Right lobe of liver (tissue), 6 donors: ENCODE results near the gene NCMAP. TPM values are rescaled to one million over a fixed set of nuclear protein-coding genes. Genes with fewer than 3 reads are reported as not detected.
"Not testable (repeated sequence)": the region's sequence is repeated elsewhere in the genome, so short reads cannot be mapped to it uniquely, and the experiment has no call there.

Experiments used
- ATAC-seq, 4 donors: fragments of 200-7000 bp; cut with Tn5 transposase; one replicate each; pipeline ENCODE4 v1.9.1; 2020; ENCODE audit warnings: mild to moderate bottlenecking in 4 of 4, moderate library complexity in 4 of 4
- DNase-seq, 3 donors: peaks; one replicate each; pipeline ENCODE4 v3.0.0-alpha.2; 2020
- H3K27ac ChIP-seq, 3 donors: fragments of 200-600 bp; one replicate each; pipeline ENCODE4 v1.8.0; 2022
- H3K27me3 ChIP-seq, 2 donors: fragments of 200-600 bp; one replicate each; pipeline ENCODE4 v1.8.0; 2022
- H3K36me3 ChIP-seq, 4 donors: fragments of 200-600 bp; sonication (generic) in 1 of 4; one replicate each; pipeline versions ENCODE4 v1.5.1 to v1.8.0; 2017 to 2022; ENCODE audit warnings: control low read depth in 1 of 4
- H3K4me1 ChIP-seq, 4 donors: fragments of 200-600 bp; sonication (generic) in 1 of 4; one replicate each; pipeline versions ENCODE4 v1.5.1 to v1.8.0; 2017 to 2022; ENCODE audit warnings: control low read depth in 1 of 4
- H3K4me3 ChIP-seq, 3 donors: fragments of 200-600 bp; one replicate each; pipeline ENCODE4 v1.8.0; 2022
- H3K9me3 ChIP-seq, 4 donors: fragments of 200-600 bp; sonication (generic) in 1 of 4; one replicate each; pipeline versions ENCODE4 v1.5.1 to v1.8.0; 2017 to 2022; ENCODE audit warnings: control low read depth in 1 of 4
- POLR2A ChIP-seq: fragments of 450-650 bp; IDR thresholded peaks from one replicate; pipeline ENCODE4 v1.6.1; 2017; ENCODE audit warnings: antibody characterized with exemption, mild to moderate bottlenecking
- WGBS: methylation state at CpG from one replicate; pipeline ENCODE4 v1.1.6; 2018; ENCODE audit warnings: low coverage, low lambda C conversion rate; ENCODE audit not compliant: insufficient coverage; ENCODE audit errors: missing lambda C conversion rate; 5-methylcytosine and 5-hydroxymethylcytosine counted together
- intact Hi-C, 2 donors: fragments of 100-400 bp; cut with DNase I; formaldehyde crosslinking; loops; one replicate each; pipeline versions ENCODE4 v1.11.2 to v1.14.1; 2022
- total RNA-seq, 6 experiments: library from RNA; depleted of rRNA in 2 of 6; stranded (reverse); fragments of >200 nt in 2 of 6; fragmentation: NEBNext Ultra II Directional in 3 of 6; extraction: Animal tissue kit (Norgen Biotek cat#: 25700) in 3 of 6; gene quantifications; one replicate each; pipeline versions ENCODE4 v1.1.0 to v1.2.4, GENCODE V29; 2016 to 2023
- TF ChIP-seq, protein P1 (sequence below), 4 donors: fragments of 200-600 bp in 3 of 4; fragments of 450-650 bp in 1 of 4; IDR thresholded peaks; one replicate each; pipeline versions ENCODE4 v1.5.1 to v1.8.0; 2016 to 2022; ENCODE audit warnings: antibody characterized with exemption in 4 of 4, mild to moderate bottlenecking in 2 of 4
- donor health status: DM: no; HTN: yes; CAD: no.
- donor health status: DM: no; HTN: no; CAD: no.
- donor health status: DM: no; HTN: no; CAD: no.
- donor health status: DM: no; HTN: yes; CAD: no.
- donor health status: DM: no; HTN: yes; CAD: no.

NCMAP gene
- total RNA-seq, 6 experiments from 2014 or later: 0.81 to 2.6 (median 0.99) TPM

DNA sequence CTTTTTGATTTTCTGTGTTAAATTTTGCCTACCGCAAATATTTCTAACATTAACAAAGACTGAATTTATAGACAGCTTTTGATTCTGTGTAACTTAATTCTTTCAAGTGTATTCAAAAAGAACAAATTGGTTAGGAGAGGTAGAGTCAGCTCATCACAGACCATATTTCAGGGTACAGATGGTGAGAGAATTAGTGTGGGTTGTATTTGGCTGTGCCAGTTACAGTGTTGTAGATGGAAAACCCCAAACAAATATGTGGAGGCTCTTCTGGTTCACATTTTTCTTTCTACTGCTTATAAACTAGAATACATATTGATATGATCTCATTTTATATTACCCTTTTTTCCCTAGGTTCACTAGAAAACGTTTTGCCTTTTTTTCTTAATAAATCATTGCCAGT is 42.2 kb upstream of the NCMAP start:
- no peak overlapping the region for H3K4me3 ChIP-seq
- TF ChIP-seq POLR2A: no peak
- TF ChIP-seq, protein P1, sequence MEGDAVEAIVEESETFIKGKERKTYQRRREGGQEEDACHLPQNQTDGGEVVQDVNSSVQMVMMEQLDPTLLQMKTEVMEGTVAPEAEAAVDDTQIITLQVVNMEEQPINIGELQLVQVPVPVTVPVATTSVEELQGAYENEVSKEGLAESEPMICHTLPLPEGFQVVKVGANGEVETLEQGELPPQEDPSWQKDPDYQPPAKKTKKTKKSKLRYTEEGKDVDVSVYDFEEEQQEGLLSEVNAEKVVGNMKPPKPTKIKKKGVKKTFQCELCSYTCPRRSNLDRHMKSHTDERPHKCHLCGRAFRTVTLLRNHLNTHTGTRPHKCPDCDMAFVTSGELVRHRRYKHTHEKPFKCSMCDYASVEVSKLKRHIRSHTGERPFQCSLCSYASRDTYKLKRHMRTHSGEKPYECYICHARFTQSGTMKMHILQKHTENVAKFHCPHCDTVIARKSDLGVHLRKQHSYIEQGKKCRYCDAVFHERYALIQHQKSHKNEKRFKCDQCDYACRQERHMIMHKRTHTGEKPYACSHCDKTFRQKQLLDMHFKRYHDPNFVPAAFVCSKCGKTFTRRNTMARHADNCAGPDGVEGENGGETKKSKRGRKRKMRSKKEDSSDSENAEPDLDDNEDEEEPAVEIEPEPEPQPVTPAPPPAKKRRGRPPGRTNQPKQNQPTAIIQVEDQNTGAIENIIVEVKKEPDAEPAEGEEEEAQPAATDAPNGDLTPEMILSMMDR (IDR thresholded peaks at IDR 0.05): no peak
- H3K9me3 ChIP-seq: no peaks in the 10 kb centered on the region
- no peak overlapping the region for H3K27ac ChIP-seq
- no peaks in the 10 kb centered on the region for H3K27me3 ChIP-seq
- DNase-seq (no peak), ATAC-seq (no peak)
- H3K4me1 ChIP-seq: no peaks in the 10 kb centered on the region
- intact Hi-C loops: no loop called here
- H3K36me3 ChIP-seq: no peaks in the 10 kb centered on the region
- 49% methylated on average over 2 of the region's 2 CpGs for WGBS

DNA sequence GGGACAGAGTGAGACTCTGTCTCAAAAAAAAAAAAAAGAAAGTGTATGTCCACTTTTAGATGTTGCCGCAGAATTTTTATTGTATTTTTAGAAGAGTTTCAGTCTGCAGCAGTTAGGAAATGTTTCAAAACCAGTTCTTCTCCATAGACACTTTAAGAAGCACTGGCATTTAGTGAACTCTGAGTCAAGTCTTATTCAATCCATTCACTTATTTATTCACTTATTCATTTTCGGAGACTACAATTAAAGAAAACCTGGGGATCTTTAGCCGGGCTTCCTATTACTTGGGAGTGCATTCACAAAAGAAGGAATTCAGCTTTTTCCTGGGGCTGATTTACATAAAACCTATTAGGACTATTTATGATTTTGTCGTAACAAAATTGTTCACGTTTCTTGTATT is 40.9 kb upstream of the NCMAP start:
- 100% methylated on average over 5 of the region's 5 CpGs for WGBS
- DNase-seq (no peak), ATAC-seq (no peak)
- no peaks in the 10 kb centered on the region for H3K27me3 ChIP-seq
- intact Hi-C loops: no loop called here
- H3K36me3 ChIP-seq: no peaks in the 10 kb centered on the region
- no peak for TF ChIP-seq POLR2A
- TF ChIP-seq, protein P1 (IDR thresholded peaks at IDR 0.05): no peak
- H3K27ac ChIP-seq: no peak overlapping the region
- no peak overlapping the region for H3K4me3 ChIP-seq
- H3K9me3 ChIP-seq: no peaks in the 10 kb centered on the region
- no peaks in the 10 kb centered on the region for H3K4me1 ChIP-seq

DNA sequence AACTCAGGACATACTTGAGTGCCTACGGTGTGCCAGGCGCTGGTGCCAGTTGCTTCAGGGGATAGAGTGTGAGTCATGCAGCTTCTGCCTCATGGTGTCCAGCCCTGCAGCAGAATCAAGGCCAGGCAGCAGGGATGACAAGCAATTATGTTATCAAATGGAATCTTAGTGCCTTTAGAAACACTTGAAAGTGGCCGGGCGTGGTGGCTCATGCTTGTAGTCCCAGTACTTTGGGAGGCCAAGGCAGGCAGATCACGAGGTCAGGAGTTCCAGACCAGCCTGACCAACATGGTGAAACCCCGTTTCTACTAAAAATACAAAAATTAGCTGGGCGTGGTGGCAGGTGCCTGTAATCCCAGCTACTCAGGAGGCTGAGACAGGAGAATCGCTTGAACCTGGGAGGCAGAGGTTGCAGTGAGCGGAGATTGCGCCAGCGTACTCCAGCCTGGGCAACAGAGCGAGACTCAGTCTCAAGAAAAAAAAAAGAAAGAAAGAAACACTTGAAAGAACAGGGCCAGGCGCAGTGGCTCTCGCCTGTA is 40.1 kb upstream of the NCMAP start:
- DNase-seq, H3K27me3 ChIP-seq, H3K9me3 ChIP-seq, ATAC-seq, H3K4me1 ChIP-seq, H3K27ac ChIP-seq, H3K4me3 ChIP-seq, H3K36me3 ChIP-seq, intact Hi-C loops: not testable (repeated sequence)
- WGBS: 93% methylated on average over 10 of the region's 14 CpGs

DNA sequence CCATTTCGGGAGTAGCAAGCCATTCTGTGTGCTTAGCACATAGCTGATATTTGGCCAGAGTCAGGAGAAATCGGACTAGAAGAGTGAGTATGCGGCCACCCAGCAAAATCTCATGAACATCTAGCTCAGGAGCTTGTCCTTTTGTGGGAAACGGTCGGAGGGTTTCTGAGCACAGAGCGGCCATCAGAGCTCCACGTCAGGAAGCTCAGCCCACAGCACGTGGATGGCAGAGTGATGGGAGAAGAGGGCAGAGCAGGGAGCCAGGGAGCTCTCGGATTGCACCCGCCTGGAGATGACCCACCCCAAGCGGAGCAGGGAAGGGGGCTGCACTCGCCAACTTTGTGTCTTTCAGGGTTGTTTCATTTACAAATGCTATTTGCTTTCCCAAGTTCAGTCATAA is 39.4 kb upstream of the NCMAP start:
- 89% methylated on average over 7 of the region's 12 CpGs for WGBS

DNA sequence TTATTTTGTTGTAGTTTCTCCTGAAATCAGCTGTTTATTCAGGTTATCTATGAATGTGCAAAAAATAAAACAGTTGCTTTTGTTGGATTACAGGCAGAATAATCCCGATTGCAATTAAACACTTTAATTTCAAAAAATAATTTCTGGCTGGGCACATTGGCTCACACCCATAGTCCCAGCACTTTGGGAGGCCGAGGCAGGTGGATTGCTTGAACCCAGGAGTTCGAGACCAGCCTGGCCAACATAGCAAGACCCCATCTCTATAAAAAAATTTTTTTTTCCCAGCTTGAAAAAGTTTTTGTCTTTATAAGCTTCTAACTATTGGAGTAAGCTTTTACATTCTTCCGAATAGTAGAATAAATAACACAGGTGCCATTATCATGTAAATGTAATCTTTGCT is 38.0 kb upstream of the NCMAP start:
- Histone ChIP-seq H3K36me3 (no peaks in the 10 kb centered on the region), H3K27ac (no peak overlapping the region), H3K9me3 (no peaks in the 10 kb centered on the region), H3K4me3 (no peak overlapping the region), H3K27me3 (no peaks in the 10 kb centered on the region), H3K4me1 (no peaks in the 10 kb centered on the region)
- ATAC-seq (no peak), DNase-seq (no peak)
- 87% methylated on average over 4 of the region's 4 CpGs for WGBS
- TF ChIP-seq, protein P1 (IDR thresholded peaks at IDR 0.05): no peak
- no peak for TF ChIP-seq POLR2A
- intact Hi-C loops: no loop called here

More for the DNA sequence above, 39.4 kb upstream of the NCMAP start:
- DNase-seq: no peak
- intact Hi-C loops: no loop called here
- no peaks in the 10 kb centered on the region for H3K36me3 ChIP-seq
- no peak for ATAC-seq
- no peak overlapping the region for H3K4me3 ChIP-seq
- H3K9me3 ChIP-seq: no peaks in the 10 kb centered on the region
- TF ChIP-seq, protein P1 (IDR thresholded peaks at IDR 0.05): no peak
- no peak for TF ChIP-seq POLR2A
- no peak overlapping the region for H3K27ac ChIP-seq
- no peaks in the 10 kb centered on the region for H3K27me3 ChIP-seq
- no peaks in the 10 kb centered on the region for H3K4me1 ChIP-seq

DNA sequence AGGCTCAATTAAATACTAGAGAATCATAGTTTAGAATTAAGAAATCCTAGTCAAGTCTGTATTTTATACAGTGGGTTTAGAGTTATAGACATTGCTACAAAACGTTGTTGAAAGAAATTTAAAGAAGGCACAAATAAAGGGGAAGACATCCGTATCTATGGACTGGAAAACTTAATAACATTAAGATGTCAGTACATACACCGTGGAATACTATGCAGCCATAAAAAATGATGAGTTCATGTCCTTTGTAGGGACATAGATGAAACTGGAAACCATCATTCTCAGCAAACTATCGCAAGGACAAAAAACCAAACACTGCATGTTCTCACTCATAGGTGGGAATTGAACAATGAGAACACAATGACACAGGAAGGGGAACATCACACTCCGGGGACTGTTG is 35.6 kb upstream of the NCMAP start:
- H3K4me1 ChIP-seq, H3K36me3 ChIP-seq, H3K9me3 ChIP-seq, H3K27ac ChIP-seq, H3K4me3 ChIP-seq, H3K27me3 ChIP-seq, intact Hi-C loops, DNase-seq, ATAC-seq: not testable (repeated sequence)
- 84% methylated on average over 5 of the region's 5 CpGs for WGBS
